RPMI7951 (cell line): Measurements from ENCODE around the gene C5AR1. TPM values are rescaled to one million over a fixed set of nuclear protein-coding genes. Genes with fewer than 3 reads are reported as not detected.
"Not testable (repeated sequence)": the region's sequence is repeated elsewhere in the genome, so short reads cannot be mapped to it uniquely, and the experiment has no call there.

Experiments used
- DNase-seq: peaks from one replicate; pipeline ENCODE4 v3.0.0-alpha.2; 2012; ENCODE audit warnings: low read depth
- total RNA-seq: library from RNA; depleted of rRNA; stranded (reverse); fragments of >200 nt; shearing (Covaris generic); gene quantifications from 2 replicates; pipeline ENCODE4 v1.2.3, GENCODE V29; 2014; rRNA removed

Gene C5AR1
- total RNA-seq, 1 experiment from 2014 or later: not detected

GRCh38 chr19:47365455-47365854, 55.8 kb downstream of the C5AR1 start:
- DNase-seq: not testable (repeated sequence)

DNA sequence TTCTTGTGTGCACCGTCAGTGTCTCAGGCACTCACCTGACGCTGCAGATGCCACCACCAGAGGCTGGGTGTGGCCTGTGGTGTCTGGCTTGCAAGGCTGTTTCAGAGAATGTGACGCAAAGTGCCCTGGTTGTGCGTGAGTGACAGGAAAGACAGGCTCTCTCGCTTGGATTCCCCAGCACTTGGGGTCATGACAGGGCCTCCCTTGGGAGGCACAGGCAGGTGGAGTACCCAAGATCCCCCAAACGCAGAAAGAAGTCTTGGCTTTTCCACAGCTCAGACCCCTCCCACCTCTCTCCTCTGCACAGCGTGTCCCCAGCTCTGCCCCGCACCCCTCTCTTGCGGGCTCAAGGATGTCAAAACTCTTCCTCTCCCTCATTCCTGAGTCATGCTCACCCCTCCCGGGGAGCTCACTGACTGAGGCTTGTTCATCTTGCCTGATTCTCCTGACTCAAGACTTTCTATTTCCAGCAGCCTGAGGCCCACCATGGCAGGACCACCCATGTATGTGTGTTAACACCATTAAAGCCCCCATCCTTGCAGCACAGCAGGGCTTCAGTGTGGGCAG, 60.5 kb downstream of the C5AR1 start:
- peak; percentile 52 for DNase-seq

GRCh38 chr19:47371261-47371660, 61.6 kb downstream of the C5AR1 start:
- no peak for DNase-seq

Other genes starting within 250 kb of the C5AR1 start
- gene ZC3H4, start 196.1 kb upstream of the C5AR1 start, total RNA-seq: 6.7 and 7.4 TPM in 2 replicates
- 251 and 272 TPM in 2 replicates for gene SAE1, start 179.0 kb upstream of the C5AR1 start, total RNA-seq
- 1.8 and 2.2 TPM in 2 replicates for gene BBC3, start 78.7 kb upstream of the C5AR1 start, total RNA-seq
- gene CCDC9, start 53.3 kb upstream of the C5AR1 start, total RNA-seq: 3.2 and 6.5 TPM in 2 replicates
- 1.8 and 1.9 TPM in 2 replicates for gene INAFM1, start 35.0 kb upstream of the C5AR1 start, total RNA-seq
- under 0.01 and 0.12 TPM in 2 replicates for gene C5AR2, start 22.3 kb downstream of the C5AR1 start, total RNA-seq
- gene DHX34, start 39.5 kb downstream of the C5AR1 start, total RNA-seq: 8.3 and 8.7 TPM in 2 replicates
- gene MEIS3, start 109.7 kb downstream of the C5AR1 start, total RNA-seq: 24.0 and 28.8 TPM in 2 replicates
- gene SLC8A2, start 162.0 kb downstream of the C5AR1 start, total RNA-seq: 2.3 TPM in 1 of 2 replicates, not detected in the other
- 6.6 and 12.1 TPM in 2 replicates for gene KPTN, start 174.4 kb downstream of the C5AR1 start, total RNA-seq
- gene NAPA, start 205.2 kb downstream of the C5AR1 start, total RNA-seq: 93.2 and 102 TPM in 2 replicates